VCaP (cell line): Measurements from ENCODE around the gene SPC24.
"Not testable (repeated sequence)": the region's sequence is repeated elsewhere in the genome, so short reads cannot be mapped to it uniquely, and the experiment has no call there.

Source experiments
- H3K27ac ChIP-seq: fragments of 450-650 bp; 2 replicates; pipeline ENCODE4 v1.5.1; 2017
- TF ChIP-seq, protein P1 (sequence below): fragments of 450-650 bp; conservative IDR thresholded peaks from 2 replicates; pipeline ENCODE4 v1.5.1; 2017; ENCODE audit warnings: mild to moderate bottlenecking, moderate library complexity

SPC24 gene

DNA sequence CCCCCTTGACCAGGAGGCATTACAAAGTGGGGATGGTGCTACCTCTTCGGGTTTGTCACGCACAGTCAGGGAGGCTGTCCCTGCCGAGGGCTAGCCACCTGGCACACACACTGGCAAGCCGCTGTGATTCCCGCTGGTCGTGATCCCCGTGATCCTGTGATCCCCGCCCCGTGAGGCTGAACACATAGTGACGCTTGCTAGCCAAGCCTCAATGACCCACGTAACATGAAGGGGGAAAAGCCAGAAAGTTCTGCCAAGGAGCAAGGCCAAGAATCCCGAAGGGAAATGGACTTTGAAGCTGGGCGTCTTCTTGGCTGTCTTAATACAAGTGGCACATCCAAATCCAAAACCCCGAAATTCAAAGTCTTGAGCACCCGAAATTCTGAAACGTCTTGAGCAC, 52.6 kb downstream of the SPC24 start:
- TF ChIP-seq, protein P1, sequence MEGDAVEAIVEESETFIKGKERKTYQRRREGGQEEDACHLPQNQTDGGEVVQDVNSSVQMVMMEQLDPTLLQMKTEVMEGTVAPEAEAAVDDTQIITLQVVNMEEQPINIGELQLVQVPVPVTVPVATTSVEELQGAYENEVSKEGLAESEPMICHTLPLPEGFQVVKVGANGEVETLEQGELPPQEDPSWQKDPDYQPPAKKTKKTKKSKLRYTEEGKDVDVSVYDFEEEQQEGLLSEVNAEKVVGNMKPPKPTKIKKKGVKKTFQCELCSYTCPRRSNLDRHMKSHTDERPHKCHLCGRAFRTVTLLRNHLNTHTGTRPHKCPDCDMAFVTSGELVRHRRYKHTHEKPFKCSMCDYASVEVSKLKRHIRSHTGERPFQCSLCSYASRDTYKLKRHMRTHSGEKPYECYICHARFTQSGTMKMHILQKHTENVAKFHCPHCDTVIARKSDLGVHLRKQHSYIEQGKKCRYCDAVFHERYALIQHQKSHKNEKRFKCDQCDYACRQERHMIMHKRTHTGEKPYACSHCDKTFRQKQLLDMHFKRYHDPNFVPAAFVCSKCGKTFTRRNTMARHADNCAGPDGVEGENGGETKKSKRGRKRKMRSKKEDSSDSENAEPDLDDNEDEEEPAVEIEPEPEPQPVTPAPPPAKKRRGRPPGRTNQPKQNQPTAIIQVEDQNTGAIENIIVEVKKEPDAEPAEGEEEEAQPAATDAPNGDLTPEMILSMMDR, result no peak
- H3K27ac ChIP-seq, result no peak overlapping the region

DNA sequence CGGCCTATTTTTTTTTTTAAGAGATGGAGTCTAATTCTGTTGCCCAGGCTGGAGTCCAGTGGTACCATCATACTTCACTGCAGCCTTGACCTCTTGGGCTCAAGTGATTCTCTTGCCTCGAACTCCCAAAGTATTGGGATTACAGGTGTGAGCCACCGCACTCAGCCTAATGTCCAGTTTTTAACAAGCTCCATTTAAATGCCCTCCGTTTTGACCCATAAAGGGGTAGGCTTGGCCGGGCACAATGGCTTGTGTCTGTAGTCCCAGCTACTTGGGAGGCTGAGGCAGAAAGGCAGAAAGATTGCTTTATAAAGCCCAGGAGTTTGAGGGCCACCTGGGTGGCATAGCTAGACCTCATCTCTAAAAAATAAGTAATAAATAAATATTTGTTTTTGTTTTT, 54.5 kb downstream of the SPC24 start:
- TF ChIP-seq, protein P1, result no peak
- H3K27ac ChIP-seq, result no peak overlapping the region

- TF ChIP-seq, protein P1, result no peak
- H3K27ac ChIP-seq, result no peak overlapping the region
These were observed 55.5 kb downstream of the SPC24 start for GRCh38 chr19:11100049-11100448.

DNA sequence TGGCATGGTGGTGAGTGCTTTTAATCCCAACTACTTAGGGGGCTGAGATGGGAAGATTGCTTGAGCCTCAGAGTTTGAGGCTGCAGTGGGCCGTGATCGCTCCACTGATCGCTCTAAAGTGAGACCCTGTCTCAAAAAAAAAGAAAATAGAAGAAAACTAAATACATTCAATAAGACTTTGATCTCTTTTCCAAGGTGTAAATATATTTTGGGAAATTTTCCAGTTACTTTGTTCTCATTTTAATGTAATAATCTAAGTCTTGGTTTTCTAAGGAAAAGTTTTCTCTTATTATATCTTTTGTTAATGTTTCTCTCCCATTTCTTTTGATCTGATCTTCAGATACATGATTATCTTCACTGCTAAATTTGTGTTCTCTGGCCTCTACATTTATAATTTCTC, 56.7 kb downstream of the SPC24 start:
- TF ChIP-seq, protein P1, result no peak
- no peak overlapping the region for H3K27ac ChIP-seq

- H3K27ac ChIP-seq, result no peak overlapping the region
- TF ChIP-seq, protein P1, result no peak
These were observed 57.3 kb downstream of the SPC24 start for GRCh38 chr19:11098327-11098726.

GRCh38 chr19:11097367-11097766, 58.2 kb downstream of the SPC24 start:
- H3K27ac ChIP-seq, result not testable (repeated sequence)

- no peak overlapping the region for H3K27ac ChIP-seq
- TF ChIP-seq, protein P1, result no peak
These were observed 59.3 kb downstream of the SPC24 start for GRCh38 chr19:11096210-11096841.
